ENCODE data around the gene CPSF7. TPM values are rescaled to one million over a fixed set of nuclear protein-coding genes. Genes with fewer than 3 reads are reported as not detected.
"Not testable (repeated sequence)": the region's sequence is repeated elsewhere in the genome, so short reads cannot be mapped to it uniquely, and the experiment has no call there.

Gene CPSF7, protein sequence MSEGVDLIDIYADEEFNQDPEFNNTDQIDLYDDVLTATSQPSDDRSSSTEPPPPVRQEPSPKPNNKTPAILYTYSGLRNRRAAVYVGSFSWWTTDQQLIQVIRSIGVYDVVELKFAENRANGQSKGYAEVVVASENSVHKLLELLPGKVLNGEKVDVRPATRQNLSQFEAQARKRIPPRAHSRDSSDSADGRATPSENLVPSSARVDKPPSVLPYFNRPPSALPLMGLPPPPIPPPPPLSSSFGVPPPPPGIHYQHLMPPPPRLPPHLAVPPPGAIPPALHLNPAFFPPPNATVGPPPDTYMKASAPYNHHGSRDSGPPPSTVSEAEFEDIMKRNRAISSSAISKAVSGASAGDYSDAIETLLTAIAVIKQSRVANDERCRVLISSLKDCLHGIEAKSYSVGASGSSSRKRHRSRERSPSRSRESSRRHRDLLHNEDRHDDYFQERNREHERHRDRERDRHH
- total RNA-seq: 29.1 TPM

DNA sequence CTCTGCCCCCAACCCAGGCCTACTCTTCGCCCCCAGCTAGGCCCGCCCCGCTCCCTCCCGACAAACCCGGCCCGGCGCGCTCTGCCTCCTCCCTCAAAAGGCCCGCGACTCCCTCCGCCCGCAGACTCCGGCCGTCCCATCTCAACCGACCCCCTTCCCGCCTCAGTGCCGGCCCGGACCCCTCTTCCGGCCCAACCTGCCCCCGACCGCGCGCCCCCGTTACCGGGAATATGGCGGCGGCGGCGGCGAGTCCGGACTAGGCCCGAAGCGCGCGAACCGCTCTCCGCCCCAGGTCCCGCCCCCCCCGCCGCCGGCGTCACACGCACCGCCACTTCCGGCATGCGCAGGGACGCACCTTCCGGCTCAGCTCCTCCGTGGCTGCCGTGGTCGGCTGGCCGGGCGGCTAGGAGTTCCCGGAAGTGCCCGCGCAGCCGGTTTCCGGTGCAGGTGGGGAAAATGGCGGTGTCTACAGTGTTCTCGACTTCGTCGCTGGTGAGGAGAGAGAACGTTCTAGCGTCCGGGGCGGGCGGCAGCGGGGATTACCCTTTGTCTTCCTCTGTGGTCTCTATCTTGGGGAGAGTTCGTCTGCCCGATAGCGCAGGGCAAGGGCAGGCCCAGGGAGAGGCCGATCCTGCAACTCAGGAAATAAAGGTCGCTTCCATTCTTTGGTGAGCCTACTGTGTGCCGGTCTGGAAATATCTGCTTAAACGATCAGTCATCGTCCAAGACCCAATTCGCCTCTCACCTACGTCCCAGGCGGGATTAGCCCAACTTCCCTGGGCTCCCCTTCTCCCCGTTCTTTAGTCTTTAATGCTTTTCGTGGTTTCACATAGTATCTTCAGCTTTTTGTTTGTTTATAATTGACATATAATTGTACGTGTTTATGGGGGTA is at the start of gene CPSF7, which contains the start of gene SDHAF2:
Gene CPSF7, minus strand, starts transcription at position 285 of the 892 bp plus-strand sequence. CDS start 740 bp downstream, outside the sequence.
Gene SDHAF2, plus strand, starts transcription at position 434 of the 892 bp plus-strand sequence. Its CDS starts 23 bp downstream, at position 457.
- DNase-seq: peak; percentile 93

DNA sequence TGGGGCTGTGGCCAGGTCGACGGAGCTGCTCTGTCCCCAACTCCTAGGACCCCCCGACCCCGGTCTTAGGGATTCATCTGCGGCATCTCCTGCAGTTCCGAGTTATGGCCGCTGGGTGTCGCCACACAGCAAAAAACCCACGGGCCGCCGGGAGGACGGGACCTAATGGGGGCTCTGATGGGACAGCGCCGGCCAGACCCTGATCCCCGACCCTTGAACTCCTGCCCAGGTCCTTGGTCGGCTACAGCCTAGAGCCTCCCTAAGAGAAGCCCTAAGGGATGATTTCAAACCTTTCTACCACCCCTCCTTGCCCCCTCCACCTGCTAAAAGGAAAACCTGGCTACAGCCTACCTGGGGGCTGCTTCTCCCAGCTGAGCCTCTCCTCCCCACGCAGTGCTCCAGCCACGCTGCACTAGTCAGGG is 48.0 kb upstream of the CPSF7 start:
- no peak for DNase-seq

DNA sequence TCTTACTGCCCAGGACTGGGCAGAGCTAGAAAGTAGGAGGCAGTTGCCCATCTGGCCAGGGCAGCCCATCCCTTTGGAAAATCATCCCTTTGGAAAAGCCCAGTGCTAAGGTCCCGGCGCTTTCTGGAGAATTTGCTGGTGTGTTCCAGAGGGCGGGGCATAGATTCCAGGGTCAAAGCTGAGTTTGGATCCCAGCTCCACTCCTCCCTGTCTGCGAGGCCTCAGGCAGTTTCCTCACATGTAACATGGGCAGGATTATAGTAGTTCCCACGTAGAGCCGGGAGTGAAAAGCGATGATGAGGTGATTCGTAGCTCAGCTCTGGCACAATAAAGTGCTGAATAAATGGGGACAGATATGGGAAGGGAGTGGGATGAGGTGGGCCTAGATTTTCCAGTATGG is 47.4 kb upstream of the CPSF7 start:
- no peak for DNase-seq

DNA sequence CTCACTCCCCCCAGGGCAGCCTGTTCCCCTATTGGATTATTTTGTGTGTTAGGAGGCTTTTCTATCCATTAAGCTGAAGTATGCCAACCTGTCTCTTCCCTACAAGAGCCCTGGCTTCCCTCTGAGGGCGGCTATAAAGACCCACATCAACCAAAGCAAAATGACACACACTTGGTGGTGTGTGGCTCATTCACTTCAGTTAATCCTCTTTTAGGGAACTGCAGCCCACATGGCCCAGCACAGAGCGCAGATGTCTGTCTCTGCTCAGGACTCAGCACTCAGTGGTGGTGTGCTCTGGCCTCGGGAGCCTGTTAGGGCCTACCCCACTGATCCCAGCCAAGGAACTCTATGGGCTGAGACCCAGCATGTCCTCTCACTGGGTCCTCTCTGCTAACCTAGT is 46.6 kb upstream of the CPSF7 start:
- DNase-seq: no peak

DNA sequence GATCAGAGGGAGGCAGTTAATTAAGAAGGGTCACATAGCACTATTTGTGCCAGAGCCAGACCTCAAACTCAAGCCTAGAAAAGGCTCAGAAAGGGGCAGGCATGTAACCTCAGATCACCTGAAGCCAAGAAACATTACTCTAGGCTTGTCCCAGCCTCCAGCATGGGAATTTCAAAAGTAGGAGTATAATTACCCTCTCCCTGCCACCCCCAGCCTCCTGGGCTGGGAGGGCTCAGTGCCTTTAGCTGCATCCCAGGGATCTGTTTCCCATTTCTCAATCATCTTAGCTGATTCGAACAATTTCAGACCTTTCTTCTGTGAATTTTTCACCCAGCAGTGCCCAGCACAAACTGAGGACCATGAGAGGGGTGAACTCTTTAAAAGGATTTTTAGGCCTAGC is 45.7 kb upstream of the CPSF7 start:
- DNase-seq: no peak

DNA sequence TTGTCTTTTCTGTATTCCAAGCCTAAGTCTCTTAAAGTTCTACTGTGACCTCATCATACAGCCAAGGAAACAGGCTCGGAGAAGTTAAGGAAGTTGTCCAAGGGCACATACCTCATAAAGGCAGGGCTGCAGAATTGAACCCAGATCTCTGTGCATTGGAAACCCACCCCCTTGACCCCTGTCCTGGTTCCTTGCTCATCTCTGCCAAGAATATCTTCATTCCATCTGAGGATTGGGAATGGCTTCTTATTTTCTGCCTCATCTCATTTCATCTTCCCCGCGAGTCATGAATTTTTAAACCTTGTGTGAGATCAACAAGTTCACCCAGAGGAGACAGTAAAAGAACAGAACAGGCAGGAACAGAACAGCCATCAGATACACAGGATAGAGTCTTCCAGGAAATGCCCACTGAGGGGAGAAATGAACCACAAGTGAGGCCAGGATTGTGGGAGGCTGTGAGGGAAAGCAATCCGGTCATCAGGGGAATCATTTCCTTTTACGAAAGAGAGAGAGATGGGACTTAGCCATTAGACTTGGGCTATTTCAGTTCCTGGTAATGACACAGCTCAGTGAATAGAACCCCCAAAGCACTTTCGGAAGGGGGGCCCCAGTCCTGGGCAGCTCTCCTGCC is 44.4 kb upstream of the CPSF7 start:
- peak; percentile 35 for DNase-seq

DNA sequence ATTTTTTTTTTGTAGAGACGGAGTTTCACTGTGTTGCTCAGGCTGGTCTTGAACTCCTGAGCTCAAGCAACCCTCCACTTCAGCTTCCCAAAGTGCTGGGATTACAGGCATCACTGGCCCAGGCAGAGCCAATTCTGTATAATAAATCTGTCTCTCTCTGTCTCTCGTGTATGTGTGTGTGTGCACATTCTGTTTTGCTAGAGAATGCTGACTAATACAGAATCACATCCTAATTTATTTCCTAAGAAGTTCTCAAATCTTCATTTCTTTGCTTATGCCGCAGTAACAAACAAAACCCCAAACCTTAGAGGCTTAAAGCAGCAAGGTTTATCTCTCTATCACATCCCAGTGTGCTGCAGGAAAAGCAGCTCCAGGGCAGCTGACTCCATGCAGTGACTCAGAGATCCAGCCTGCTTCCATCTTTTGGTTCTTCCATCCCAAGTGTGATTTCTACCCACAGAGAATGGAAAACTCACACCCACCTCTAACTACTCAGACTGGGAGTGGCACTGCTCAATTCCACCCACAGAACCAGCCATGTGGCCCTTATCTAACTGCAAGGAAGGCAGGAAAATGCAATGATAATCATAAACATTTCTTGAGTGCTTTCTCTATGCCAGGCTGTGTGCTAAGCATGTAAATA is 43.7 kb upstream of the CPSF7 start:
- DNase-seq: no peak

DNA sequence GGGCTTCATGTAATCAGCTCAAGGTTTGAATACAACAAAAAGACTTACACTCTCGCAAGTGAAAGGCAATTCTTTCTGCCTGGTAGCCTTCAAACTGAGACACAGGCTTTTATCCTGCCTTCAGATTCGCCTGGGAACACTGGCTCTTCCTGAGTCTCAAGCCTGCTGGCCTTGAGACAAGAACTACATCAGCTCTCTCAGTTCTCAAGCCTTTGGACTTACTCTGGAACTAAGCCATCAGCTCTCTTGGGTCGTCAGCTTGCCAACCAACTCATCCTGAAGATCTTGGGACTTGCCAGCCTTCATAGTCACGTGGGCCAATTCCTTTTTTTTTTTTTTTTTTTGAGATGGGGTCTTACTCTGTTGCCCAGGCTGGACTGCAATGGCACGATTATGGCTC is 43.1 kb upstream of the CPSF7 start:
- DNase-seq: peak; percentile 33

DNA sequence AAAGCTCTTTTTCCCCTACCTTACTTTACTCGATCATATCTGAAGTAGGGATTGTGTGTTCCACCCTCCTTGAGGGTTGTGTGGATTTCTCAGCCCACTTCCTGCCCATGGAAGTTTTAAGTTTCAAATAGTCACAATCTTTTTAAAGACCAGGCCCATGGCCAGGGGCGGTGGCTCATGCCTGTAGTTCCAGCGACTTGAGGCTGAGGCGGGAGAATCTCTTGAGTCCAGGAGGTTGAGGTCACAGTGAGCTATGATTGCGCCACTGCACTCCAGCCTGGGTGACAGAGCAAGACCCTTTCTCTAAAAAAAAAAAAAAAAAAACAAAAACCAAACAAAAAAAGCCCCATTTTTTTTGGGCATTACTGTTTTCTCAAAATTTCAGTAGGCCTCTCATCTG is 42.5 kb upstream of the CPSF7 start:
- DNase-seq: no peak

DNA sequence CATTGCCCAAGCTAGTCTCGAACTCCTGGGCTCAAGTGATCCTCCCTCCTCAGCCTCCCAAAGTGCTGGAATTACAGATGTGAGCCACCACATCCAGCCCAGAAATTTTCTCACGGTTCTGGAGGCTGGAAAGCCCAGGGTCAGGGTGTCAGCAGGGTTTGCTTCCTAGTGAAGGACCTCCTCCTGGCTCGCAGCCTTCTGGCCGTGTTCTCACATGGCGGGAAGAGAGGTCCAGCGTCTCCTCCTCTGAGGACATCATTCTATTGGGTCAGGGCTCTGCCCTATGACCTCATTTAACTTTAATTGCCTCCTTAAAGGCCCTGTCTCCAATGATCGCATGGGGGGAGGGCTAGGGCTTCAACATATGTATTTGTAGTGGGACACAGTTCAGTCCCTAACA is 38.2 kb upstream of the CPSF7 start:
- no peak for DNase-seq

DNA sequence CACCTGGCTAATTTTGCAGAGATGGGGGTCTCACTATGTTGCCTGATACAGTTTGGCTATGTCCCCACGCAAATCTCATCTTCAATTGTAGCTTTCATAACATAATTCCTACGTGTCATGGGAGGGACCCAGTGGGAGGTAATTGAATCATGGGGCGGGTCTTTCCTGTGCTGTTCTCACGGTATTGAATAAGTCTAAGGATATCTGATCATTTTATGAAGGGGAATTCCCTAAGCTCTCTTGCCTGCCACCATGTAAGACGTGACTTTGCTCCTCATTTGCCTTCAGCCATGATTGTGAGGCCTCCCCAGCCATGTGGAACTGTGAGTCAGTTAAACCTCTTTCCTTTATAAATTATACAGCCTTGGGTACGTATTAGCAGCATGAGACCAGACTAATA is 37.8 kb upstream of the CPSF7 start:
- not testable (repeated sequence) for DNase-seq

DNA sequence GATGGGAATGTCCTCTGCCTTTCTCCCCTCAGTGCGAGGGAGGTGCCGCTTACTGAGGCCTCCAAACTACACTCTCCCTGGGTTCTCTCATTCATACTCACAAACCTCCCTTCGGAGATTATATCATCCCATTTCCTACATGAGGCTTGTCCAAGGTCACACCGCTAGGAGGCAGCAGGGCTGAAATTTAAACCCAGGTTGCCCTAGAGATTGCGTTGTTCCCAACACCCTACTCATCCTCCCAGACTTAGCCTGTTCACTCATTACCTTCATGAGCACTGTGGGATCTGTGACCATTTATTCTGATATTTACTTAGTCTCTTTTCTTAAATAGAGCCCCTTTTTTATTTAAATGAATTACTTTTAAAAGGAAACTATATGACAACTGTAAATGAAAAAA is 31.2 kb upstream of the CPSF7 start:
- DNase-seq: no peak

DNA sequence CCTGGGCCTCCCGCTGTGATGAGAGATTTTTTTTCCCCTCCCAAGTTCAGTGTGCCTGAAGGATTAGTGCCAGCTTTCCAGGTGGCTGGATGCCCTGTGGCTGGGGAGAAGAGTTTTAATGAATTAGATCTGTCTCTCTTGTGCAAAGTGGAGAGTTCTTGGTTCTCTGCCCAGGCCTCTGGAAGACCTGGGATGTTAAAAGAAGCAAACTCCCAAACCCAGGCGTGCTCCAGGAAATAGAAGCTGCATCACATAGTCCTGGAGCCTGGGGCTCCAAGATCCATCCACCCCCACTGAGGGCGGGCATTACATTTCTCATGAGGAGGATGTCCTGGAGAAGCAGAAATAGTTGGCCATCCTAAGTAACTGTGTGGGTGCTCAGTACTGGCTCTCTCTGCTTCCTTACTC is 30.7 kb upstream of the CPSF7 start:
- DNase-seq: no peak

DNA sequence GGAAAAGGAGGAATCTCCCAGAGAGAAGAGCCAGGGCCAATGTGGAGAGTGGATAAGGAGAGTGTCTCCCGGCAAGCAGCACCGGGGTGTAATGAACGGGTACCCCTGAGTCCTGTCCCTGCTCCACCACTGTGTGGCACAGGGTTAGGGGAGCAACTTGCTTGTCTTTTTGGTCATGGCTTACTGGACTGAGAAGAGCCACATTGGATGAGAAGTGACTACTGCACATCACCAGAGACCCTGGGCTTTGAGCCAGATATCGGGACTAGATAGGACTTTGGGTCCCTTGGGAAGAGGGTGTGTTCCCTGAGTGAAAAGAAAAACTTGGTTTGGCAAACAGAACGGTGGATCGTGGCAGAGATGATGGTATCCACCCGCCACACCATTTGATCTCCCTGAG is 24.7 kb upstream of the CPSF7 start:
- DNase-seq: no peak

DNA sequence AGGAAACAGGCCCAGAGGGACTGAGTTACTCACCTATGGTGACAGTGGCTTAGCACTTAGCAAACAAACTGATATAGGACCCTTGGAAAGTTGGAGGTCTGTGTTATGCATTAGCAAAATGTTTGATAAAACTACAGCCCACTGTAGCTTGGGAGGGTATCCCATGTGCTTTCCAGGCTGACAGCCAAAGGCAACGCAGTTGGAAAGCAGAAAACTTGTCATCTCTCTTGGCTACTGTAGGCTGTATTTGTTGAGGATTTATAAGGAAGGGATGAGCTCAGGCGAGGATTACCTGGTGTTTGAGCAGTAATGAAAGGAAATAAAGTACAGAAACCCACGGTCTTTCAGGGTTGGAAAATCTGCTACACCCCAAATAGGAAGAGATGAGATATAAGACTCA is 23.9 kb upstream of the CPSF7 start:
- no peak for DNase-seq

DNA sequence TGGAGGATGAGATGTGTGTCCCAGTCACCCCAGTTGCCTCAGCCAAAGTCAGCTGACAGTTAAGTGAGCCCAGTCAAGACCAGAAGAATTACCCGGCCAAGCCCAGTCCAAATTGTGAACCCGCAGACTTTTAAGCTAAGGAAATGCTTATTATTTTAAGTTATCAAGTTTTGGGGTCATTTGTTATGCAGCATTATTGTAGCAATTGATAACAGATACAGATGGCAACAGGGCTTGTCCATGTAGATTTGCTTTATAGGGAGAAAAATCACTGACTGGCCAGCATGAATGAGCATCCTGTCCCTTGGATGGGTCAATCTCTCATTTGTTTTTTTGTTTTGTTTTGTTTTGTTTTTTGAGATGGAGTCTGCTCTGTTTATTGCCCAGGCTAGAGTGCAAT is 23.1 kb upstream of the CPSF7 start:
- no peak for DNase-seq

DNA sequence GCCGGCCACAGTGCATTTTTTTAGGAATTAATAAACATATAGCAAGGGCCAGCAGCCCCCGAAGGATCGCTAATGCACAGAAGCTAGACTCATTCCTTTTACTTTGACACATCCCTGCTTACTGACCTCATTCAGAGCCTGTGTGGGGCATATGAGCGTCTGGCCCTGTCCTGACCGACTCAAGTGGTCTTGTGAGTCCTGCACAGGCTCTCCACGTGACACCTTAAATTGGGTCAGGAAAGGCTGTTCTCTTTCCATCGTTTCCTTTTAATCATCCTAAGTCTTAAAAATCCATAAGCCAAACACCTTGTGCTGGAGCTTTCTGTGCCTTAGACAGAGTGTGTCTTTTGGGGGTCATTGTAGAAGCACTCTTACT is 18.8 kb upstream of the CPSF7 start:
- DNase-seq: no peak

DNA sequence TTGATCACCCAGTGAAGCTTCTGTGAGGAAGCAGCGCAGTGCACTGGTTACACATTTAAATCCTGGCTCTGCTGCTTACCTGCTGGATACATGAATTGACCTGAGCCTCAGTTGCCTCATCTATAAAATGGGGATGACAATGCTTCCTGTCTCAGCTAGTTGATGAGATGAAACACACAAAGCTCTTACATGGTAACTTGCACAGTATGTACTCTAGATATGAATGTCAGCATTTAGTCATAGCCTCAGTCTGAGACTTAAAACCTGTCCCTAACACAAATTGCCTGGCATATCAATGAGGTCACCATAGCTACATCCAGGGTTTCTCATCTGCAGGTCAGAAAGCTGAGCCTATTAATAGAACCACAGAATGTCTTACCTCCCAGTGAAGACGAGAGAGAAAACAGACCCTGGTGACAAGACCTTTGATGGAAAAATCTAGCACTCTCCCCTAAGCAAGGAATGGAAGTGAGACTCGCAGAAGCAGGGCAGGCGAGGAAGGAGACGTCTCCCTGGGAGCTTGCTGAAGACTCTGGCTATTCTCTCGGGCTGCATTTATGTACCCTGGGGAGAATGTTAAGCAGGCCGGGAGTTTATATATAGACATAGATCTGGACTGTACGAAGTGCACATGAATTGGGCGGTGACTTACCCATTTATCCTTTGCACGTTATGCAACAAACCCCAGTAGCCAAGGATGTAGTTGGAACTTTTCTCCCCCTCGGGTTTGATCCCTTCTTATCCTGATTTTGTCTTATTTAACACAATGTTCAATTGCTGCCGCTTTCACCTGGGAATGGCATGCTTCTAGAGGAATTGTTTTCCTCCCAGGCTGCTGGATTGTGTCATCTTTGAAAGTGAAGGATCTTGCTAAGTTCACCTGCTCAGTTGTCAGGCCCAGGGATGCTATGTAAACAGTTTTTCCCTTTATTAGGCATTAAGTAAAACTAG is 18.1 kb upstream of the CPSF7 start:
- DNase-seq: no peak

DNA sequence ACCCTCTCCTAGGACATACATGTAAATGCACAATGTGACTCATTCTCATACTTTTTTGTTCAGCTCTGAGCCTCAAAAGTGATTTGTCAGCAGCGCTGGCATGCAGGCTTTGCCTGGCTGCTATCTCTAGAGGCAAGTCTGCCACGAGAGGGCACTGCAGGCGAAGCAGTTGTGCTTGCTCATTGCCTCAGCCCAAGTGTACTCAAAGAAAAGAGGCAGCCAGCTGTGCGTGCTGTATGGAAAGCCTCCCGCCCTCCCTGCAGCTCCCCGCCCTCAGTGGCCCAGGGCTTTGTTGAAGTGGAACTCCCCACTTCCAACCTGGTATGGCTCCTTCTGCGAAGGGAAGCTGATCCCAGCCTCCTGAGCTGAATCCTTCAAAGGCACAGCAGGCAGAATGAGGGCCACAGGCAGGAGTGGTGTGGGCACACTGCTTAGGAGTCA is 16.5 kb upstream of the CPSF7 start:
- peak; percentile 77 for DNase-seq

DNA sequence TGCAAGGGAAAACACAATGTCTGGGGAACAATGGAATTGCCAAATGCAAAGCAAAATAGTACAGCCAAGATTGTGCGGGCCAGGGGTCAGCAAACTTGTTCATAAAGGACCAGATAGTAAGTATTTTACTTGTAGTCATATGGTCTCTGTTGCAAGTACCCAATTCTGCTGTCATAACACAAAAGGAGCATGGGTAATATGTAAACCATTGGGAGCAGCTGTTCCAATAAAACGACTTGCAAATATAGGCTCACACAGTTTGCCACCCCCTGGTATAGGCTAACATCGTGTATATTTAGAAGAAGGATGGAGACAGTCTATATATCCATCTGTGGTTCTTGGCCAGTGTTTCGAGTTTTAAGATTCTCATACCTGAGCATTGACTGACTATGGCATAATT is 15.7 kb upstream of the CPSF7 start:
- DNase-seq: no peak

DNA sequence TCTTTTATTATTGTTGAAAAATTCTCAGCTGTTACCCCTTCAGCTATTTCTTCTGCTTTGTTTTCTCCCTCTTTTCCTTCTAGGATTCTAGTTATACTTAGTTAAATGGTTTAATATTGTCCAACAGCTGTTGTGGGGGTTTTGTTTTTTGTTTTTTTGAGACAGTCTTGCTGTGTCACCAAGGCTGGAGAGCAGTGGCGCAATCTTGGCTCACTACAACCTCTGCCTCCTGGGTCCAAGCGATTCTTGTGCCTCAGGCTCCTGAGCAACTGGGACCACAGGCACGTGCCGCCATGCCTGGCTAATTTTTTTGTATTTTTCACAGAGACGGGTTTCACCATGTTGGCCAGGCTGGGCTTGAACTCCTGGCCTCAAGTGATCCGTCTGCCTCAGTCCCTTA is 12.8 kb upstream of the CPSF7 start:
- DNase-seq: no peak

Measured in skin of body (tissue), 2 donors.